Smooth muscle cell (in vitro differentiated cells): ENCODE data around the gene PPP1R16B. TPM values are rescaled to one million over a fixed set of nuclear protein-coding genes. Genes with fewer than 3 reads are reported as not detected.

Experiments used
- DNase-seq: peaks from one replicate; lab custom pipeline; 2025; ENCODE audit not compliant: unreplicated experiment; lab: John Stamatoyannopoulos, UW
- H2AFZ ChIP-seq: fragments of 200-600 bp; sonication (generic); 2 replicates; pipeline ENCODE4 v1.6.0; 2016; ENCODE audit warnings: antibody characterized with exemption, low read depth, mild to moderate bottlenecking
- H3F3A ChIP-seq: fragments of 200-600 bp; sonication (generic); 2 replicates; pipeline ENCODE4 v1.6.0; 2017; ENCODE audit warnings: antibody characterized with exemption, low read depth
- H3K27ac ChIP-seq: fragments of 200-600 bp; sonication (generic); 2 replicates; pipeline ENCODE4 v1.5.1; 2016; ENCODE audit warnings: low read depth, mild to moderate bottlenecking
- H3K27me3 ChIP-seq: fragments of 200-600 bp; sonication (generic); 2 replicates; pipeline ENCODE4 v1.6.1; 2016; ENCODE audit warnings: low read depth, mild to moderate bottlenecking
- H3K36me3 ChIP-seq: fragments of 200-600 bp; sonication (generic); 2 replicates; pipeline ENCODE4 v1.5.1; 2016; ENCODE audit warnings: low read depth
- H3K4me1 ChIP-seq: fragments of 200-600 bp; sonication (generic); 2 replicates; pipeline ENCODE4 v1.5.1; 2016; ENCODE audit warnings: low read depth
- H3K4me2 ChIP-seq: fragments of 200-600 bp; sonication (generic); 2 replicates; pipeline ENCODE4 v1.6.0; 2016; ENCODE audit warnings: mild to moderate bottlenecking
- H3K4me3 ChIP-seq: fragments of 200-600 bp; sonication (generic); 2 replicates; pipeline ENCODE4 v1.5.1; 2016; ENCODE audit warnings: mild to moderate bottlenecking
- H3K79me2 ChIP-seq: fragments of 200-600 bp; sonication (generic); 2 replicates; pipeline ENCODE4 v1.6.0; 2016; ENCODE audit warnings: low read depth, mild to moderate bottlenecking
- H3K9ac ChIP-seq: fragments of 200-600 bp; sonication (generic); 2 replicates; pipeline ENCODE4 v1.6.0; 2016; ENCODE audit warnings: low read depth
- H3K9me3 ChIP-seq: fragments of 200-600 bp; sonication (generic); replicated peaks from 2 replicates; pipeline ENCODE4 v1.5.1; 2016; ENCODE audit warnings: low read depth
- H4K20me1 ChIP-seq: fragments of 200-600 bp; sonication (generic); 2 replicates; pipeline ENCODE4 v1.6.0; 2016; ENCODE audit warnings: low read depth
- WGBS: methylation state at CpG from one replicate; pipeline ENCODE4 v1.1.7; 2016; ENCODE audit warnings: low lambda C conversion rate; 5-methylcytosine and 5-hydroxymethylcytosine counted together
- polyA plus RNA-seq: library from polyadenylated mRNA; unstranded; fragments of >200 nt; fragmentation: Nextera tagmentation; extraction: Ambion mirVana; gene quantifications from 2 replicates; pipeline ENCODE4 v1.2.1, GENCODE V29; 2016
- total RNA-seq: library from RNA; depleted of rRNA; stranded (reverse); fragments of >200 nt; gene quantifications from 2 replicates; pipeline ENCODE4 v1.2.3, GENCODE V29; 2014
- TF ChIP-seq, protein P1 (sequence below): fragments of 200-600 bp; sonication (generic); IDR thresholded peaks from 2 replicates; pipeline ENCODE4 v1.5.1; 2017; ENCODE audit warnings: borderline replicate concordance, mild to moderate bottlenecking, antibody characterized with exemption; ENCODE audit not compliant: insufficient read depth, poor library complexity, severe bottlenecking

Gene PPP1R16B
- total and polyA plus RNA-seq, 2 experiments from 2014 or later = not detected

DNA sequence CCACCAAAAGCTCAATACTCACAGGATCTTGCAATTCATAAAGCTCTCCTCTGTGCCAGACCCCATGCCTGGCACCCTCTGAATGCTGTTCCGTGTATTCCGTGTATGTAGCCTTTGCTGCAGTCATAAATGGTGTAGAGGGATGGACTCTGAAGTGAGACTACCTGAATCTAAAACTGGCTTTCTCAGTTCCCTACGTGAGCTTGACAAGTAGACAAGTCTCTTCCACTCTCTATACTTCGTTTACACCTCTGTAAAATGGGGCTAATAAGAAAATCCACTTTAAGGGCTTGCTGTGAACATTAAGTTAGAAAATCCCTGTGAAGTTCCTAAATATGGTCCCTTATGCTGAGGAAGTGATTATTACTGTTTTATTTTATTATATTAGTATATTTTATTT, 31.5 kb downstream of the PPP1R16B start:
- H3K4me2 ChIP-seq = no peak overlapping the region
- no peaks in the 10 kb centered on the region for H3K9me3 ChIP-seq
- no peak for DNase-seq
- H3K4me1 ChIP-seq = no peaks in the 10 kb centered on the region
- no peak overlapping the region for H3K27ac ChIP-seq
- H3F3A ChIP-seq = no peaks in the 10 kb centered on the region
- no peak overlapping the region for H2AFZ ChIP-seq
- TF ChIP-seq, protein P1, sequence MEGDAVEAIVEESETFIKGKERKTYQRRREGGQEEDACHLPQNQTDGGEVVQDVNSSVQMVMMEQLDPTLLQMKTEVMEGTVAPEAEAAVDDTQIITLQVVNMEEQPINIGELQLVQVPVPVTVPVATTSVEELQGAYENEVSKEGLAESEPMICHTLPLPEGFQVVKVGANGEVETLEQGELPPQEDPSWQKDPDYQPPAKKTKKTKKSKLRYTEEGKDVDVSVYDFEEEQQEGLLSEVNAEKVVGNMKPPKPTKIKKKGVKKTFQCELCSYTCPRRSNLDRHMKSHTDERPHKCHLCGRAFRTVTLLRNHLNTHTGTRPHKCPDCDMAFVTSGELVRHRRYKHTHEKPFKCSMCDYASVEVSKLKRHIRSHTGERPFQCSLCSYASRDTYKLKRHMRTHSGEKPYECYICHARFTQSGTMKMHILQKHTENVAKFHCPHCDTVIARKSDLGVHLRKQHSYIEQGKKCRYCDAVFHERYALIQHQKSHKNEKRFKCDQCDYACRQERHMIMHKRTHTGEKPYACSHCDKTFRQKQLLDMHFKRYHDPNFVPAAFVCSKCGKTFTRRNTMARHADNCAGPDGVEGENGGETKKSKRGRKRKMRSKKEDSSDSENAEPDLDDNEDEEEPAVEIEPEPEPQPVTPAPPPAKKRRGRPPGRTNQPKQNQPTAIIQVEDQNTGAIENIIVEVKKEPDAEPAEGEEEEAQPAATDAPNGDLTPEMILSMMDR = no peak
- no peak overlapping the region for H3K4me3 ChIP-seq
- peaks cover 13% of the 10 kb centered on the region for H3K27me3 ChIP-seq
- 93% methylated on average over 4 of the region's 4 CpGs for WGBS
- H4K20me1 ChIP-seq = no peaks in the 10 kb centered on the region
- H3K79me2 ChIP-seq = no peaks in the 10 kb centered on the region
- no peak overlapping the region for H3K9ac ChIP-seq
- H3K36me3 ChIP-seq = no peaks in the 10 kb centered on the region

DNA sequence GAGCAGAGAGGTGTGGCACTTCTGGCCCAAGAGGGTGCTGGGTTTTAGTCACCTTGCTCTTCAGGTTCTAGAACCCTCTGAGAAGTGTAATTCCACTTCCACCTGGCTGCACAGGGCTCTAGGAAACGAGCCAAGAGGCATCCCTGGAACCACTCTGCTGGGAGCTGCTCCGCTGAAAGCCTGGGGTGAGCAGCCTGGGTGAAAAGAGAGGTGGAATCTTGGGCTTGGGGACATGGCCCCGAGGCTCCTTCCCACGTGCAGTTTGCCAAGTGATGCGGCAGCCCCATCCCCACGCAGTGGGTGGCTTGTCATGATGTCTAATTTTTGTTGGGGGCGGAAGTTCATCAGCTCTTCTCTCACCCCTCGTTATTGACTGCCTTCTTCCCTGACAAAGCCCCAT, 32.8 kb downstream of the PPP1R16B start:
- 85% methylated on average over 8 of the region's 8 CpGs for WGBS

DNA sequence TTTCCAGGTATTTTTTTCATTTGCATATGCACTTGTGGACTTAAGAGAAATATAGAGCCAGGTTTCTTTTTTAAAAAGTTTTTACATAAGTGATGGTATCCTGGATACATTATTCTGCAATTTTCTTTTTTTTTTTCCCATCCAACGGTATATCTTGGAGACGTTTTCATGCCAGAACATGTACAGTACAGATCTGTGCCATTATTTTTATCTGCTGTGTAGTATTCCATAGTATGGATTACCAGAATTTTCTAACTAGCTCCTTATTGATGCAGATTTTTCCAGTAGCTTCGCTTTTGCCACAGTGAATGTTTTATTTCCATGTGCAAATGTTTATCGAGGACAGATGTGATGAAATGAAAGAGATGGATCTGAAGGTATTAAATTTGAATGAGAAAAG, 34.1 kb downstream of the PPP1R16B start:
- no peak overlapping the region for H3K4me2 ChIP-seq
- TF ChIP-seq, protein P1 = no peak
- no peaks in the 10 kb centered on the region for H3F3A ChIP-seq
- no peak overlapping the region for H3K9ac ChIP-seq
- H3K36me3 ChIP-seq = no peaks in the 10 kb centered on the region
- H3K27ac ChIP-seq = no peak overlapping the region
- no peak overlapping the region for H2AFZ ChIP-seq
- WGBS = 86% methylated on average over 4 of the region's 4 CpGs
- H3K27me3 ChIP-seq = peaks cover 4% of the 10 kb centered on the region
- no peaks in the 10 kb centered on the region for H3K79me2 ChIP-seq
- DNase-seq = no peak
- no peaks in the 10 kb centered on the region for H3K4me1 ChIP-seq
- H3K9me3 ChIP-seq = no peaks in the 10 kb centered on the region
- H3K4me3 ChIP-seq = no peak overlapping the region
- no peaks in the 10 kb centered on the region for H4K20me1 ChIP-seq

More for the DNA sequence above, 32.8 kb downstream of the PPP1R16B start:
- H3F3A ChIP-seq = no peaks in the 10 kb centered on the region
- no peak overlapping the region for H3K27ac ChIP-seq
- no peaks in the 10 kb centered on the region for H3K79me2 ChIP-seq
- no peaks in the 10 kb centered on the region for H3K36me3 ChIP-seq
- no peak for DNase-seq
- H3K9ac ChIP-seq = no peak overlapping the region
- no peaks in the 10 kb centered on the region for H3K9me3 ChIP-seq
- no peak overlapping the region for H3K4me2 ChIP-seq
- H2AFZ ChIP-seq = no peak overlapping the region
- H3K4me3 ChIP-seq = no peak overlapping the region
- no peaks in the 10 kb centered on the region for H4K20me1 ChIP-seq
- peaks cover 9% of the 10 kb centered on the region for H3K27me3 ChIP-seq
- TF ChIP-seq, protein P1 = no peak
- no peaks in the 10 kb centered on the region for H3K4me1 ChIP-seq
